Nephron (organoid): Measurements from ENCODE around the gene TTC5.
A peak's percentile ranks its signal among the peaks of the same experiment; 100 is the strongest.

Experiments used
- H3K27ac Mint-ChIP-seq, 3 experiments: 2 replicates each; pipeline ENCODE4 v1.8.0; 2020; ENCODE audit warnings: mixed read lengths in 3 of 3, mild to moderate bottlenecking in 2 of 3, moderate library complexity in 1 of 3
- H3K27me3 Mint-ChIP-seq: 2 replicates; pipeline ENCODE4 v1.8.0; 2021; ENCODE audit warnings: low read depth, mild to moderate bottlenecking, moderate library complexity, mixed read lengths
- H3K36me3 Mint-ChIP-seq: 2 replicates; pipeline ENCODE4 v1.8.0; 2020; ENCODE audit warnings: low read depth, mixed read lengths
- H3K4me1 Mint-ChIP-seq: 2 replicates; pipeline ENCODE4 v1.8.0; 2020; ENCODE audit warnings: mixed read lengths
- H3K4me3 Mint-ChIP-seq, 3 experiments: 2 replicates each; pipeline ENCODE4 v1.8.0; 2020; ENCODE audit warnings: mild to moderate bottlenecking in 3 of 3, mixed read lengths in 3 of 3, moderate library complexity in 2 of 3
- H3K9me3 Mint-ChIP-seq: 2 replicates; pipeline ENCODE4 v1.8.0; 2020; ENCODE audit warnings: mixed read lengths
- CTCF ChIP-seq, 3 experiments: fragments of 200-600 bp; sonication (generic); IDR thresholded peaks; one replicate each; pipeline ENCODE4 v1.5.0; 2021; ENCODE audit warnings: antibody characterized with exemption in 3 of 3; ENCODE audit not compliant: unreplicated experiment in 3 of 3

Gene TTC5

DNA sequence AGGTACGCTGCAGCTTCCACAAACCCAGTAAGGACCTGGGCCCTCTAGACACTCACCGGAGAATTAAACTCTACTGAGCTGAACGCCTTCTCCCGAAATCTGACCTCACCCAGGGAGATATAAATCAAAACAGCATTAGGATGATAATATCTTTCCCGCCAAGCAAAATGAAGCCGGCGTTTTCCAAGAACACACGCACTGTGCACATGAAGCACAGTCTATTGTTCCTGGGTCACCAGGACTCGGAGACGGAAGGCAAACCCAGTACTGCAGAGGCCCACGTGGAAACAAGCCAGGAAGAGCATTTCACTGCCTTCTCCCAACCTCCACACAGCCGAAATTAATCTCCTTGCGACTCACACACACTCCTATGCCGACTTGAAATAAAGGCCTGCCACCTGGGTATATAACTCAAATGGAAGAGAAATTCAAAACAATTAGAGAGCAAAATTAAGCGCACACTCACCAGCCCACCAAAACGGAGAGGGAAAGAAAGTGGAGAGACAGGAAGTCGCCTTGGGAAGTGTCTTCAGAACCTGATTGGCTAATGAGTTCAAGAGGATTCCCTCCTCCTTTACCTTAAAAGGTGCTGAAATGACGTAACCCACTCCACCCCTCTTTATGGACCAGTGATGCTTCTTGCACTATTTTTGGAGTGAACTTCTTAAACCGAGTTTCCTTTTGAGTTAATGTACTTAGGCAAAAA is 27.2 kb upstream of the TTC5 start, which contains the start of gene CCNB1IP1:
TSS of gene CCNB1IP1 (minus strand) at position 492 of the 706 bp plus-strand sequence. CDS start 16,756 bp downstream, outside the sequence.
- Mint-ChIP-seq H3K4me3 (peak within 1 kb of the TSS; percentile 90 to 97 (median 95)), H3K36me3 (no peaks in the 10 kb centered on the region), H3K4me1 (peaks cover 31% of the 10 kb centered on the region), H3K9me3 (no peaks in the 10 kb centered on the region), H3K27me3 (no peaks in the 10 kb centered on the region), H3K27ac (peak within 1 kb of the TSS; percentile 84 to 96 (median 93))
- TF ChIP-seq CTCF (IDR thresholded peaks at IDR 0.05; ENCODE audit: unreplicated experiment in 3 of 3): no peak

- H3K27ac Mint-ChIP-seq: peak overlapping the region; percentile 84 to 96 (median 93)
- no peaks in the 10 kb centered on the region for H3K27me3 Mint-ChIP-seq
- H3K4me1 Mint-ChIP-seq: peaks cover 35% of the 10 kb centered on the region
- no peaks in the 10 kb centered on the region for H3K36me3 Mint-ChIP-seq
- no peaks in the 10 kb centered on the region for H3K9me3 Mint-ChIP-seq
- no peak for TF ChIP-seq CTCF (IDR thresholded peaks at IDR 0.05; ENCODE audit: unreplicated experiment in 3 of 3)
- peak overlapping the region; percentile 90 to 97 (median 95) for H3K4me3 Mint-ChIP-seq
Observed at GRCh38 chr14:20332431-20332787, 26.7 kb upstream of the TTC5 start.

GRCh38 chr14:20331053-20331613 is 25.4 kb upstream of the TTC5 start:
- H3K36me3 Mint-ChIP-seq: peaks cover 4% of the 10 kb centered on the region
- TF ChIP-seq CTCF (IDR thresholded peaks at IDR 0.05; ENCODE audit: unreplicated experiment in 3 of 3): no peak
- peak overlapping the region in 2 of 3 experiments; percentile 8 to 65 for H3K27ac Mint-ChIP-seq
- no peaks in the 10 kb centered on the region for H3K27me3 Mint-ChIP-seq
- H3K4me3 Mint-ChIP-seq: peak overlapping the region; percentile 13 to 56 (median 45)
- H3K9me3 Mint-ChIP-seq: no peaks in the 10 kb centered on the region
- peaks cover 38% of the 10 kb centered on the region for H3K4me1 Mint-ChIP-seq

DNA sequence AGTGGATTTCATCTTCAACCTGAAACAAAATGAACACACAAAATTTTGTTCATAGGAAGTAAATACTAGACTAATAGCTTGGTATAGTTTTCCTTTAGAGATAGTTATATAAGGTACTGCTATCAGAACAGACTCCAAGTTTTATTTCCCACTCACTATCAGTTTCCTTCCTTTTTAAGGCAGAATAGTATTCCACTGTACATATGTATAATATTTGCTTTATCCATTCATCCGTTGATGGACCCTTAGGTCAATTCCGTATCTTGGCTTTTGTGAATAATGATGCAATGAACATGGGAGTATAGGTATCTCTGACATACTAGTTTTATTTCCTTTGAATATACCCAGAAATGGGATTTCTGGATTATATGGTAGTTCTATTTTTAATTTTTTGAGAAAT is 23.6 kb upstream of the TTC5 start:
- no peak overlapping the region for H3K27ac Mint-ChIP-seq
- peaks cover 8% of the 10 kb centered on the region for H3K36me3 Mint-ChIP-seq
- H3K4me3 Mint-ChIP-seq: no peak overlapping the region
- H3K4me1 Mint-ChIP-seq: peaks cover 38% of the 10 kb centered on the region
- no peaks in the 10 kb centered on the region for H3K27me3 Mint-ChIP-seq
- no peaks in the 10 kb centered on the region for H3K9me3 Mint-ChIP-seq
- TF ChIP-seq CTCF (IDR thresholded peaks at IDR 0.05; ENCODE audit: unreplicated experiment in 3 of 3): no peak

- no peak for TF ChIP-seq CTCF (IDR thresholded peaks at IDR 0.05; ENCODE audit: unreplicated experiment in 3 of 3)
- Mint-ChIP-seq H3K36me3 (peaks cover 15% of the 10 kb centered on the region), H3K4me3 (no peak overlapping the region), H3K27me3 (no peaks in the 10 kb centered on the region), H3K27ac (peak overlapping the region in 1 of 3 experiments; percentile 55), H3K4me1 (peaks cover 38% of the 10 kb centered on the region), H3K9me3 (no peaks in the 10 kb centered on the region)
Observed at GRCh38 chr14:20328705-20329104, 23.0 kb upstream of the TTC5 start.
